ENCODE results near the gene SLC16A1.

DNA sequence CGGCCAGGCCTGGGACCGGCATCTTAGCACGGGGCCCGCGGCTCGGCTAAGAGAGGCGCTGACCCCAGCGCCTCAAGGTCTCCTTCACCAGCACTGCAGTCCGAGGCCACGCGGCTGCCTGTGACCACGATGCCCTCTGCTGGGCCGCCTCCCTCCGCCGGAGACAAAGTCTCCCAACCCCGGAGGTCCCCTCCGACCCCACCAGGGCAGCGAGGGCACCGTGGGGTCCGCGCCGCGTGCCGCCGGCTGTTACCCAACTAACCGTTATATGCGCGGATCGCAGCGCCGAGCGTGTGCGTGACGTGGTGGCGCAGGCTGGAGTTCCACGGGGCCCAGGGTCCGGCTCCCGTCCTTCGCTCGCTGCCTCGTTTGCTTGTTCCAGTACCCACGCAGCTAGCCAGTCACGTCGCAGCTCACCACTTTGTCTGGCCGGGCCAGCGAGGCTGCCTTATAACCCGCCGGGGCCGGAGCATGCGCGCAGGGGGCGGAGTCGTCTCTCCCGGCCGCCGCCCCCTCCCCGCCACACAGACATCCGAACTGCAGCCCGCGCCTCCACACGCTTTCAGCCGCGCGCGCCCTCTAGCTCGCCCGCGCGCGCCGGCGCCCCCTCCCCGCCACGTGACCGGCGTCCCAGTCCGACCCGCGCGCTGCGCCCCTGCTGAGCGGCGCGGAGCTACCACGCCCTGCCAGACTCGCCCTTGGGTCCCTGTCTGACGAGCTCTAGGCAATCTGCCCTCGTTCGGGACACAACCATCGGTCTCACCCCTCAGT lies at the start of gene SLC16A1:
- TF ChIP-seq POLR2A (IDR thresholded peaks at IDR 0.05) (peak; percentile 80), EP300 (IDR thresholded peaks at IDR 0.05) (no peak)
- TF ChIP-seq, protein P1, sequence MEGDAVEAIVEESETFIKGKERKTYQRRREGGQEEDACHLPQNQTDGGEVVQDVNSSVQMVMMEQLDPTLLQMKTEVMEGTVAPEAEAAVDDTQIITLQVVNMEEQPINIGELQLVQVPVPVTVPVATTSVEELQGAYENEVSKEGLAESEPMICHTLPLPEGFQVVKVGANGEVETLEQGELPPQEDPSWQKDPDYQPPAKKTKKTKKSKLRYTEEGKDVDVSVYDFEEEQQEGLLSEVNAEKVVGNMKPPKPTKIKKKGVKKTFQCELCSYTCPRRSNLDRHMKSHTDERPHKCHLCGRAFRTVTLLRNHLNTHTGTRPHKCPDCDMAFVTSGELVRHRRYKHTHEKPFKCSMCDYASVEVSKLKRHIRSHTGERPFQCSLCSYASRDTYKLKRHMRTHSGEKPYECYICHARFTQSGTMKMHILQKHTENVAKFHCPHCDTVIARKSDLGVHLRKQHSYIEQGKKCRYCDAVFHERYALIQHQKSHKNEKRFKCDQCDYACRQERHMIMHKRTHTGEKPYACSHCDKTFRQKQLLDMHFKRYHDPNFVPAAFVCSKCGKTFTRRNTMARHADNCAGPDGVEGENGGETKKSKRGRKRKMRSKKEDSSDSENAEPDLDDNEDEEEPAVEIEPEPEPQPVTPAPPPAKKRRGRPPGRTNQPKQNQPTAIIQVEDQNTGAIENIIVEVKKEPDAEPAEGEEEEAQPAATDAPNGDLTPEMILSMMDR (IDR thresholded peaks at IDR 0.05): peak in 2 of 3 donors; percentile 27 to 35

Data from ovary (tissue), 3 donors.